Muscle of leg (tissue), 11 donors: ENCODE results near the gene LTBP1. TPM values are rescaled to one million over a fixed set of nuclear protein-coding genes. Genes with fewer than 3 reads are reported as not detected.

Experiments used
- DNase-seq: peaks from one replicate; pipeline ENCODE4 v3.0.0; 2013
- H3K27ac ChIP-seq: one replicate; pipeline ENCODE4 v1.5.1; 2013; ENCODE audit warnings: mild to moderate bottlenecking, low read length, control low read depth
- H3K27me3 ChIP-seq: one replicate; pipeline ENCODE4 v1.6.1; 2013; ENCODE audit warnings: low read length; ENCODE audit not compliant: control insufficient read depth, insufficient read depth
- H3K36me3 ChIP-seq: one replicate; pipeline ENCODE4 v1.6.1; 2013; ENCODE audit warnings: low read length; ENCODE audit not compliant: control insufficient read depth, insufficient read depth
- H3K4me1 ChIP-seq: one replicate; pipeline ENCODE4 v1.6.1; 2013; ENCODE audit warnings: low read length; ENCODE audit not compliant: control insufficient read depth, insufficient read depth
- H3K4me3 ChIP-seq: one replicate; pipeline ENCODE4 v1.5.1; 2013; ENCODE audit warnings: low read length, control low read depth
- H3K9me3 ChIP-seq: replicated peaks from 2 replicates; pipeline ENCODE4 v1.6.1; 2013; ENCODE audit warnings: low read depth, low read length; ENCODE audit not compliant: control insufficient read depth
- WGBS: methylation state at CpG from one replicate; pipeline ENCODE4 v1.1.5; 2013; ENCODE audit warnings: missing lambda C conversion rate; ENCODE audit not compliant: insufficient coverage; 5-methylcytosine and 5-hydroxymethylcytosine counted together
- polyA plus RNA-seq, 8 donors: library from polyadenylated mRNA; unstranded; fragments of 120-200 nt; gene quantifications; one replicate each; pipeline versions ENCODE4 v1.2.1 to v1.2.3, GENCODE V29; 2013; ENCODE audit warnings: inconsistent platforms in 1 of 8, low replicate concordance in 1 of 8; ENCODE audit not compliant: insufficient read length in 8 of 8, insufficient read depth in 1 of 8
- total RNA-seq: library from RNA; stranded (reverse); fragments of 120-200 nt; gene quantifications from one replicate; pipeline ENCODE4 v1.2.4, GENCODE V29; 2013

The LTBP1 gene
- total and polyA plus RNA-seq, 9 donors, result 37.5 to 87.3 (median 57.9) TPM

- Histone ChIP-seq H3K4me3 (no peak overlapping the region), H3K36me3 (no peaks in the 10 kb centered on the region), H3K9me3 (no peaks in the 10 kb centered on the region), H3K27ac (no peak overlapping the region), H3K4me1 (no peaks in the 10 kb centered on the region), H3K27me3 (no peaks in the 10 kb centered on the region)
- WGBS, result no CpG with 5 or more reads among the region's 2 CpGs
- no peak for DNase-seq
Observed at GRCh38 chr2:33238111-33238510, 291.4 kb downstream of the LTBP1 start.

DNA sequence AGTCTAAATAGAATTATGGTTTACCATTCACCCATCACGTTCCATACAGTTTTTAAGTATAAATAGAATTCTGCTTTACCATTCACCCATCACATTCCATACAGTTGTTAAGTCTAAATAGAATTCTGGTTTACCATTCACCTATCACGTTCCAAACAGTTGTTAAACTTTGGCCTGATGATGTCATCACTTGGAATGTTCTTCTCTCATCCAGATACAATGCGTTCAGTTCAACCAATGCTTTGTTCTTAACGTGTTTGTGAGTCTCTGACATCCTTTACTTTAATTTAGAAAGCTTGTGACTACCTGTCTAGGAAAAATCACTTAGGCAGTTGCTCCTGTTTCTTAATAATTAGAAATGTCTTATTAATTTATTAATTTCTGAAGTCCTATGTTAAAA, 293.4 kb downstream of the LTBP1 start:
- Histone ChIP-seq H3K27me3 (no peaks in the 10 kb centered on the region), H3K4me3 (no peak overlapping the region), H3K4me1 (no peaks in the 10 kb centered on the region), H3K27ac (no peak overlapping the region), H3K9me3 (no peaks in the 10 kb centered on the region), H3K36me3 (no peaks in the 10 kb centered on the region)
- DNase-seq, result no peak
- no CpG with 5 or more reads among the region's 4 CpGs for WGBS

DNA sequence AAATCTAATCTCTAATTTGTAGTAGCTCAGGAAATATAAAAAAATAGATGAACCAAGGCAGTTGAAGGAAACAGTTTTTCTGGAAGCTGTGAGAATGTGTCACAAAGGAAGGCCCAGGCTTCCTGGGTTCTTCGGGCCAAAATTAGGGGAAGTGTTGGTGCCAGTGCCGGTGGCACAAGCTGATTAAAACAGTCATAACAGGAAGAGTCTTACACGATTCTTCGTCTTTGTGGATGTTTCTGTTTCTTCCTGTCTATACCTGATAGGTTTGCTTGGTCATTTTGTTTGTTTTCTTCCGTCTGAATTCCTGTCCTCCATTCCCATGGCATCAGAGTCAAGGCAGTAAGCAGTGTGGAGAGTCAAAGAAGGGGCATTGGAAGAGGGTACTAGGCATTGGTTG, 294.3 kb downstream of the LTBP1 start:
- no peaks in the 10 kb centered on the region for H3K36me3 ChIP-seq
- 83% methylated on average over 1 of the region's 5 CpGs for WGBS
- H3K27ac ChIP-seq, result no peak overlapping the region
- H3K9me3 ChIP-seq, result no peaks in the 10 kb centered on the region
- H3K27me3 ChIP-seq, result no peaks in the 10 kb centered on the region
- H3K4me1 ChIP-seq, result no peaks in the 10 kb centered on the region
- H3K4me3 ChIP-seq, result no peak overlapping the region
- no peak for DNase-seq

- WGBS, result no CpG with 5 or more reads among the region's 3 CpGs
- no peak overlapping the region for H3K4me3 ChIP-seq
- H3K4me1 ChIP-seq, result peaks cover under 1% of the 10 kb centered on the region
- H3K27me3 ChIP-seq, result no peaks in the 10 kb centered on the region
- no peak overlapping the region for H3K27ac ChIP-seq
- DNase-seq, result no peak
- no peaks in the 10 kb centered on the region for H3K36me3 ChIP-seq
- no peaks in the 10 kb centered on the region for H3K9me3 ChIP-seq
Observed at GRCh38 chr2:33241581-33241980, 294.8 kb downstream of the LTBP1 start.

DNA sequence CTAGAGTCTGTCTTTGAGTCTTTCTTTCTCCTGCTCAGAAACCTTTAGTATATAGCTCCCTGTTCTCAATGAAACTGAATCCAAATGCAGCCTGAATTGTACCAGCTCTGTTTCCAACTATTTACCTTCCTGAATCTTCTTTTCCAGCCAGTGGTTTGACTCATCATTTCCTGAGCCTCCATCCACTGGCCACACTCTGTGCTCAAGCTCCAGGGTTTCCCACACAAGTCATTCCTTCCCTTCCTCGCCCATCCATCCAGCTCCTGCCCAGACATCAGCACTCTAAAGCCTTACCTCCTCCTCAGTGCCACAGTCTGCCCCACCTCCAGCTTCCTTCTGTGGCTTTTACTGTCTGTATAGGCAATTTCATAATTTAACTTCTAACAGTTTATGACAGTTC, 296.1 kb downstream of the LTBP1 start:
- Histone ChIP-seq H3K27ac (no peak overlapping the region), H3K27me3 (no peaks in the 10 kb centered on the region), H3K4me3 (no peak overlapping the region), H3K9me3 (no peaks in the 10 kb centered on the region), H3K36me3 (no peaks in the 10 kb centered on the region), H3K4me1 (peaks cover 3% of the 10 kb centered on the region)
- no peak for DNase-seq
- 100% methylated on average over 1 of the region's 1 CpG for WGBS

GRCh38 chr2:33246432-33246831, 299.7 kb downstream of the LTBP1 start:
- DNase-seq, result no peak
- WGBS, result 57% methylated on average over 1 of the region's 4 CpGs
- Histone ChIP-seq H3K36me3 (peaks cover 4% of the 10 kb centered on the region), H3K4me3 (no peak overlapping the region), H3K27me3 (no peaks in the 10 kb centered on the region), H3K27ac (no peak overlapping the region), H3K4me1 (peaks cover 3% of the 10 kb centered on the region), H3K9me3 (no peaks in the 10 kb centered on the region)

DNA sequence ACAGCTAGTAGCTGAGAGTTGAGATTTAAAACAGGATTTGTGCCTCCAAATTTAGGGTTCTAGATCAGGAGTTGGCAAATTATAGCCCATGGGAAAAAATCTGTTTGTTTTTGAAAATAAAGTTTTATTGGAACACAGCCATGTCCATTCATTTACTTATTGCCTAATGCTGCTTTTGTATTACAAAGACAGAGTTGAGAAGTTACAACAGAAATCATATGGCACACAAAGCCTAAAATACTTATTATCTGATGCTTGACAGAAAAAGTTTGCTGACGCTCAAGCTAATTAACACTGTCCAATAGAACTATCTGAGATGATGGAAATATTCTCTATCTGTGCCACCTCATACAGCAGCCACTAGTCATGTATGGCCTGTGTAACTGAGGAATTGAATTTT, 300.6 kb downstream of the LTBP1 start:
- H3K27ac ChIP-seq, result no peak overlapping the region
- H3K27me3 ChIP-seq, result no peaks in the 10 kb centered on the region
- no peaks in the 10 kb centered on the region for H3K9me3 ChIP-seq
- no CpG with 5 or more reads among the region's 1 CpG for WGBS
- H3K4me3 ChIP-seq, result no peak overlapping the region
- DNase-seq, result no peak
- peaks cover 4% of the 10 kb centered on the region for H3K36me3 ChIP-seq
- H3K4me1 ChIP-seq, result peaks cover 3% of the 10 kb centered on the region

DNA sequence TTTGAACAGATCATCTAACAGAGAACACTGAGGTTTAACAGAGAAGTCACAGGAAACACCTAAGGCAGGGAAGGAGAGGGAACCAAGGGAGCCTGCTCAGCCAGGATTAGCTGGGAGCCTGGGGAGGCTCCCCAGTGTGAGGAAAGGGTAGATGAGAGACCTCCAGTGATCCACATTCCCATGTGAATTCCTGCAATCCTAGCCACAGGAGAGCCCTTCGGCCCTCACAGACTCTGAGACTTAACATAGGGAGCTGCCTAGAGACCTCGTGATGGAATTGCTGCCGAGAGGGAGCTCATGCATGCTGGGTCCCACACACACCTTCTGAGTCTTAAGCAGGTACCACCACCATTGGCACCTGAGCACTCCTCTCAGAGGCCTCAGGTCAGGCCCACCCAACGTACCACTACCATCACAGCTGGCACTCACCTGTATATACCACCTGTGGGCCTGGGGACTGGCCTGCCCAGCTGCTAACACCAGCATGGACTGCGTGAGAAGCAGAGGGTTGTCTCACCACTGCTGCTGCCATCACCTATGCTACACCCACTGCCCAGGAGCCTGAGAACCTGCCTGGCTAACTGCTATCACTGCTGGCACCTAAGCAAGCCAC, 303.8 kb downstream of the LTBP1 start:
- H3K27me3 ChIP-seq, result no peaks in the 10 kb centered on the region
- H3K4me3 ChIP-seq, result no peak overlapping the region
- no peak for DNase-seq
- H3K36me3 ChIP-seq, result peaks cover 4% of the 10 kb centered on the region
- H3K4me1 ChIP-seq, result peaks cover 3% of the 10 kb centered on the region
- 90% methylated on average over 5 of the region's 5 CpGs for WGBS
- H3K9me3 ChIP-seq, result no peaks in the 10 kb centered on the region
- no peak overlapping the region for H3K27ac ChIP-seq

- H3K4me1 ChIP-seq, result no peaks in the 10 kb centered on the region
- H3K27me3 ChIP-seq, result no peaks in the 10 kb centered on the region
- H3K36me3 ChIP-seq, result no peaks in the 10 kb centered on the region
- WGBS, result 88% methylated on average over 4 of the region's 6 CpGs
- no peaks in the 10 kb centered on the region for H3K9me3 ChIP-seq
- H3K27ac ChIP-seq, result no peak overlapping the region
- no peak for DNase-seq
- H3K4me3 ChIP-seq, result no peak overlapping the region
Observed at GRCh38 chr2:33256162-33256755, 309.5 kb downstream of the LTBP1 start.

- H3K9me3 ChIP-seq, result no peaks in the 10 kb centered on the region
- H3K4me1 ChIP-seq, result peaks cover 6% of the 10 kb centered on the region
- H3K27me3 ChIP-seq, result no peaks in the 10 kb centered on the region
- H3K27ac ChIP-seq, result no peak overlapping the region
- no peak for DNase-seq
- 73% methylated on average over 2 of the region's 4 CpGs for WGBS
- H3K36me3 ChIP-seq, result peaks cover 2% of the 10 kb centered on the region
- H3K4me3 ChIP-seq, result no peak overlapping the region
Observed at GRCh38 chr2:33258387-33258786, 311.6 kb downstream of the LTBP1 start.

GRCh38 chr2:33262097-33262496, 315.3 kb downstream of the LTBP1 start:
- Histone ChIP-seq H3K36me3 (peaks cover 8% of the 10 kb centered on the region), H3K4me3 (no peak overlapping the region), H3K27ac (no peak overlapping the region), H3K4me1 (peaks cover 8% of the 10 kb centered on the region), H3K9me3 (peaks cover 8% of the 10 kb centered on the region), H3K27me3 (no peaks in the 10 kb centered on the region)
- no peak for DNase-seq
- WGBS, result no CpG with 5 or more reads among the region's 4 CpGs
